Kidney tubule cell (primary cell): ENCODE measurements around the gene GAS7.
A peak's percentile ranks its signal among the peaks of the same experiment; 100 is the strongest.

Experiments used
- DNase-seq: peaks from one replicate; pipeline ENCODE4 v3.0.0-alpha.2; 2018; ENCODE audit warnings: low spot score

The GAS7 gene

DNA sequence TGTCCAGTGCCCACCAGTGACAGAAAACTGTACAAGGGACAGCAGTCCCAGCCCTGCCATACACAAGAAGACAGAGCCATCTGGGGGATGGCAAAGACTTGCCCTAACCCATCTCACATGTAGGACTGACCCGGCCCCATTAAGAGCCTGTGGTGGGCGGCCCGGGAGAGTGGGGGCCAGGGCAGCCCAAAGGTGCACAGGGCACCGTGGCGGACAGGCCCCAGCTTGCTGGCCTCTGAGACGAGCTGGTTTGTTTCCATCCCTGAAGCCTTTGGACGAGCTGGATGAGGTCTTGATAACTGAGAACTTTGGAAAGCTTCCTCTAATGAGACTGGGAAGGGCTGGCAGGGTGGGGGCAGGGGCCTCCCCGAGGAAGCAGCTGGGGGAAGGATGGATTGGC, 282.3 kb downstream of the GAS7 start:
- DNase-seq = no peak

DNA sequence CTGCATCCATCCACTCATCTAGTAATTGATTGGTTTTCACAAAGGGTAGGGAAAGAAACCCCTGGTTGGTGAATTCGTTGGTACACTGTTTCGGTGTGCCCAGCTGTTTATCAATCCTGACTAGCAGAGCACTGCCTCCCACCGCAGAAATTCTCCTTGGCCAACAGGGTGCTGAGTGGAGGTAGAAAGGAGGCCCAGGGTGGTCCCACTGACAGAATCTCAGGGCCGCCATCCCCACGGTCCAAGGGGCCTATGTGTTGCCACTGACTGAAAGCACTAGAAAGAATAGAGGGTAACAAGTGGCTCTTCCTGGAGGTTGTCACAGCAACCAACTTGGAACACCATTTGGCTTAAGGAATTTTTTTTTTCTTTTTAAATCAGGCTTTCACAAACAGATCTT, 284.9 kb downstream of the GAS7 start:
- no peak for DNase-seq

DNA sequence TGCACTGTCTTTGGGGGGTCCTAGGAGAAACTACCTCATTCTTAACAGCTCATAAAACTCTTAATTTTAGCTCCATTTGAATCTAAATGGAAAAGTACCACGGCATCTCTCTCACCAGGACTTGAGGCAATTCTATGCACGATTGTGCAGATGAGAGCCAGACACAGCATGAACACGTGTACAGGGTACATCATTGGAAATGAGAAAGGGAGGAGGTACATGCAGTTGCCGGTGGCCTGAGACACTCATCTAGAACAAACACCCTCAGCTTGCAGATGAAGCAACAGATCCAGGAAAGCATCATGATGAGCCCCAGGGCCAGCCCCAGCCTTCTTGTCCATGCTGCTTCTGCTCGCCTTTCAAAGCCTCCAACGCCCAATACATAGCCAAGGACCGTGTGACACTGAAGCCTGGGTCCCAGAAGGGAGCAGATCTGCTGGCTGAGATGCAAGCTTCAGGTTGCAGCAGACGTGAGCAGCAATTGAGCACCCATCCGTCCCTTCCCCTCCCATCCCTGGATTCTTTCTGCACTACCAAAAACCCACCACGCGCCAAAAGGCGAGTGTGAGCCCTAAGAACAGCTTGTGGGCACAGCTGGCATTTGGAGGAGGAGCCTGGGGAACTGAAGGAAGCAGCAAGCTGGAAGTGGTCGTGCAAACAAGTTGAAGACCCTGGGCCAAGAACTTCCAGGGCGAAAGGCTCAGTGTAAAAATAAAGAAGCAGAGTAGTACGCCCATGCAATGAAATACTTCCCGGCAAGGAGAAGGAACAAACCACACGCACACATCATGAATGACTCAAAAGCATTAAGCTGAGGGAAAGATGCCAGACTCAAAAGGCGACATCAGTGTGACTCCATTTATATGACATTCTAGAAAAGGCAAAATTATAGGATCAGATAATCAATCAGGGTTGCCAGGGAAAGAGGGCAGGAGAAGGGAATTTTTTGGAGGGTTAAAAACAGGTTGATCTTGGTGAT, 286.0 kb downstream of the GAS7 start:
- DNase-seq = no peak

DNA sequence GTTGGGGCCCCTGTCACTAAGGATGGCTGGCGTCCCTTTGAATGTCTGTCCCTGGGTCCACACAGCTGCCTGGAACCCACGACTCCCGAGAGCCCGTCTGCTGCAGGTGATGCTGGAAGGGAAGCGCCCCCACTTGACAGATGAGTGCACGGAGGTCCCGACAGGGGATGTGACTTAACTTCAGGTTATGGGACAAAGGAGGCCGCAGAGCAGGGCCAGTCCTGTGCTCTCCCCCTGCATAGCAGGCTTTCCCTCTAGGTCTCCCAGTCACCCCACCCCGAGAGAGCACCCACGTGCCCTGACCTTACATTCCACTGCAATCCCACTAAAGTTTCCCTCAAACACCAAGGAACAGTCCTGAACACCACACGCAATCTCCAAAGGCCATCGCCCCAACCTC, 287.3 kb downstream of the GAS7 start:
- no peak for DNase-seq

DNA sequence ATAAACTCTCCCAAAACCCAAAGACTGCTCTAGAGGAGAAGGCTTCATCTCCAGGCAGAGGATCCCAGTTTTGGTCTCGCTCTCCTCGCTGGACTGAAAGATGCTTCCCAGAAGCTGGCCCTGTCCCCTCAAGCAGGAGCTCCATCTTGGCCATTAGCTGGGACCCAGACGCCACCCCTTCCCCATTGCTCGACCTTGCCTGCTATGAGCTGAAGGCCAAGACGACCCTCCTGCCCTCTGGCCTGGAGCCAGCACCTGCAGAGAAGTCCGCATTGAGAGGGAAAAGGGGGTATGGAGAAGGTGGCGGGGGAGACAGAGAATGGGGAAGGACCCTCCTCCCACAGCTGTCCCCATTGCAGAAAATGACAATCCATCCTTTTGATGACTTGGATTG, 289.8 kb downstream of the GAS7 start:
- DNase-seq = no peak

DNA sequence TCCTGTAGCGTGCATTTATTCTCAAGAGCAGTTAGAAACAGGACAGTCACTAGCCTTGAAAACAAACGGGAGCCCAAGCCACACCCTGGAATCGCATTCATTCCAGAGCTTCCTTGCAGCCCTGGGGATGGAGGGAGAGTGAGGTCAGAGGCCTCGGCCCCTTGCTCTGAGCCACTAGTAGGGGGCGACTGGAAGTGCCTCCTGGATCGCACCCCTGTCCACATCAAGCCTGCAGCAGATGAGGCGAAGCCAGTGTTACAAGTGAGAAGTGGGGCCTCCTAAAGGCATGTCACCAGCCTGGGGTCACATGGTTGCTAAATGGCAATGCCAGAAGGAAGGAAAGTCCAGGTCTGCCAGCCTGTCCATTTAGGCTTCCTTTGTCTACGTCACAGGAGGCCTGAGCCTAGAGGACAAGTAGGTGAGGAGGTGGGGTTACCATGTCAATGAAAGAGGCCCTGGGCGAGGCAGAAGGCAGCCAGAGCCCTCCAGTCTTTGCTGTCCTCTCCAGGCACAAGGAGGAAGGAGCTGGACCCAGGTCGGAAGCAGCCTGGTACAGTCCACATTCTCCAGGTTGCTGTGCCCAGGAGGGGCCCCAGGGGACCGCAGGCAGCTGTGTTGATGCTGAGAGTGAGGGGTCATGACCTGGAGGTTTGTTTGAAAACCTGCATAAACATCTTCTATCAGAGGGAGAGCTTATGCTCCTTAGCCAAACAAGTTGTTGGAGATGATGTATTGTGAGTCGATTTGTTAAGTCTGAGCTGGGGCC, 290.3 kb downstream of the GAS7 start:
- no peak for DNase-seq

DNA sequence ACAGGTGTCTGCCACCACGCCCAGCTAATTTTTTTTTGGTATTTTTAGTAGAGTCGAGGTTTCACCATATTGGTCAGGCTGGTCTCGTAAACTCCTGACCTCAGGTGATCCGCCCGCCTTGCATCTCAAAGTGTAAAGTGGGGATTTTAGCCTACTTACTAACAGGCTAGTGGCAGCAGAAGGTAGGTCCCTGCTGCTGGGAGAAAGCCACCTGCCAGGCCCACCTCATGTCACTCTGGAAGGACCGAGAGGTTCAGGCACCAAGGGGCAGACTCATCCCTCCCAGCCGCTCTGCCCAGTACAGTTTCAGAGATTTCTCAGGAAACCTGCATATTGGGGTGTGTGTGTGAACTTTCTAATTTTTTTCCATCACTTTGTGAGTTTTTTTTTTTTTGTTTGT, 291.3 kb downstream of the GAS7 start:
- no peak for DNase-seq

DNA sequence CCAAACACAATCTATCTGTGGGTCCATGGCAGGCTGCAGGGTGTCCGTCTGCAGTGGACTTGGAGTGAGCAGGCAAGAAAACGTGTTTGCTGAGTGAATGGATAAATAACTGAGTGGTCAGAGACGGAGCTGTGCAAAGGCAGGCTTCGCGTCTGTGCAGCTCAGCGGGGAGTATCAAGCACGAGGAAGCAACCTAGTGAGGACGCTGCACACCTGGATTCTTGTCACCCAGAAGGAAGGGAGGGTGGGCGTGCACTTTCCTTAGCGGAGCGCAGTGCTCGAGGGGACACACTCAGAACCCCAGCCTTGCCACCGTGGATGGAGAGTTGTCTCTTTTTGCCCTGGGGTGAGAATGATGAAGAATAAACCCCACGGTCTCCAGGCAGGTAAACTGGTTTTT, 291.8 kb downstream of the GAS7 start:
- no peak for DNase-seq

DNA sequence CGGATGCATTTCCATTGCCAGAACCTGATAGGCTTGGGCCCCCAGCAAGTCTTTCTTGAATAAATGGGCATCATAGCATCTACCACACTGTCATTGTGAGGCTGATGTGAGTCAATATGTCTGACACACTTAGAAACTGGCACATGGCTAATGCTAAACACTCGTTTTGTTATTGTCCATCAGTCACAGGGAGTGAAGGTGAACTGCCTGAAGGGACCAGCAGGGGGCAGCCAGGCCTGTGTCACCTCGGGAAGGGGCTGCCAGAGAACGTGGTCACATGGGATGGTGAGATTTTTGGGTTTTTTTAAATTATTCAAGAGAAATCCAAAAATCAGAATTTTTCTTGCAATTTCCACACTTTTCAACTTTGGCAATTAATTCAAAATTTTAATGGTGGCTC, 292.5 kb downstream of the GAS7 start:
- DNase-seq = peak; percentile 30

DNA sequence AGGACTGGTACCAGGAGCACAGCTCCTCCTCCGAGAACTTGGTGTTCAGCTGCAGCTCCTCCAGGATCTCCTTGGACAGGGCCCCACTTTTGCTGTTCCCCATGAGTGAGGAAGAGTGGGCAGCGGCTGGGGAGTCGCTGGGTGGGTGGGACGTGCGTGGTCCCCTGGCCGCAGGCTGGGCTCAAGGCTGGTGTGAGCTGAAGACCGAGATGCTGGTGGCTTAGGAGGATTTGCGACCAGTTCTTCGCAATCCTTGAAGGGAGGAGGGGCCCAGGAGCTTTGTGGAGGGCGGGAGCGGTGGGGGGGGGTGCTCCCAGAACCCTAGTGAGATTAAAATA, 293.4 kb downstream of the GAS7 start, which contains the start of gene RCVRN:
RCVRN (minus strand) TSS at position 194 of the 338 bp plus-strand sequence; CDS start at position 103, 91 bp downstream.
- no peak for DNase-seq

DNA sequence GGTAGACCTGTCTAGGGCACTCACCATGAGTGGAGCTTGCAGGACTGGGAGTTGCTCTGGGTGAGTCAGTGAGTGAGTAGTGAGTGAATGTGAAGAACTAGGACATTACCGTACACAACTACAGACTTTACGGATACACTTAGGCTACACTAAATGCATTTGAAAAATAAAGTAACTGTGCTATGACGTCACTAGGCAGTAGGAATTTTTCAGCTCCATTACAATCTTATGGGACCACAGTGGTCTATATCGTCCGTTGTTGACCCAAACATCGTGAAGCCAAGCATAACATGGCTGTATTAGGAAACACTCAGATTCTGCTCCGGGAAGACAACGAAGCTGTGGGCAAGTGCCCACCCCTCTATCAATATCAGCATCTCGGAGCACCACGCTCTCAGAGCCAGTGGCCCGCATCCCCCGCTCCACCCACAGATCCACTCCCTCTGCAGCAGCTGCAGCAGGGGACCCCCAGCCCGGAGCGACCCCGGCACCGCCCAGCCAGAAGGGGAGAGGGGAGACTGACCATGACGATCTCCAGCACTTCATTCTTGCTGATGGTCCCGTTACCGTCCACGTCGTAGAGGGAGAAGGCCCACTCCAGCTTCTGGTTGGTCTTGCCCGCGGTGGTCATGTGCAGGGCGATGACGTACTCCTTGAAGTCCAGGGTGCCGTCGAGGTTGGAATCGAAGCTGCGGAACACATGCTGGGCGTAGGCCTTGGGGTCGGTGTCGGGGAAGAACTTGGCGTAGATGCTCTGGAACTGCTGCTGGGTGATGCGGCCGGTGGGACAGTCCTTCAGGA, 293.9 kb downstream of the GAS7 start:
- no peak for DNase-seq

DNA sequence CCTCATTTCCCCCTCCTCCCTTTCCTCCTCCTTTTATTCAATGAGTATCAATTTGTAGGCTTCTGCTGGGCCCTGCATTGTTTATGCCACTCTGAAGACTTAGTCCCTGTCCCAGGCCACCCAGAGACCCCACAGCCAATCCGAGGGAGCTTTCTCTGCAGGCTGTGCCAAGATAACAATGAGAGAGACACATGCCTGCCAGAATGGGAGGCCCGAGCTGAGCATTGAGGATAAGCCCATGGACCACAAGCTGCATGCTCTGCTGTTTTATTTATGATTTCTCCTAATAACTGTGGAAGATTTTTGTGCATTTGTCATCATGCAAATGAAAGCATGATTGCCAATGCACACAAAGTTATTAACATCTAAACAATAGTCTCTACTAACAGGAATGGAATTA, 296.3 kb downstream of the GAS7 start:
- DNase-seq = no peak

DNA sequence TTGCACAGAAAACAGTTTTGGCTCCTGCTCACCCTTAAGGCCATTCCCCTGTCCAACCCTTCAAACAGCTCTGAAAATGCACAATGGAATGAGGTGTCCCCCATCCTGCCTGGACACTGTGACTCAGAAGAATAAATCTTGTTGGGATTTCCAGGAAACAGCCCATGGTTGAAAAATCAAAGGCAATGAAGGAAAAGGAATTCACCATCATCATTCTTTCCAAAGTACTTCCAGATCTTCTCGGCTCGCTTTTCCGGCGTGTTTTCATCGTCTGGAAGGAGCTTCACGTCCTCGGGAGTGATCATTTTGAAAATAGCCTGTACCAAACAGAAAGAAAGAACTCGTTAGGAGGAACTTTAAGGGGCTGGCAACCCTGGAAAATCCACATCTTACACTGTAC, 297.6 kb downstream of the GAS7 start:
- peak; percentile 81 for DNase-seq

DNA sequence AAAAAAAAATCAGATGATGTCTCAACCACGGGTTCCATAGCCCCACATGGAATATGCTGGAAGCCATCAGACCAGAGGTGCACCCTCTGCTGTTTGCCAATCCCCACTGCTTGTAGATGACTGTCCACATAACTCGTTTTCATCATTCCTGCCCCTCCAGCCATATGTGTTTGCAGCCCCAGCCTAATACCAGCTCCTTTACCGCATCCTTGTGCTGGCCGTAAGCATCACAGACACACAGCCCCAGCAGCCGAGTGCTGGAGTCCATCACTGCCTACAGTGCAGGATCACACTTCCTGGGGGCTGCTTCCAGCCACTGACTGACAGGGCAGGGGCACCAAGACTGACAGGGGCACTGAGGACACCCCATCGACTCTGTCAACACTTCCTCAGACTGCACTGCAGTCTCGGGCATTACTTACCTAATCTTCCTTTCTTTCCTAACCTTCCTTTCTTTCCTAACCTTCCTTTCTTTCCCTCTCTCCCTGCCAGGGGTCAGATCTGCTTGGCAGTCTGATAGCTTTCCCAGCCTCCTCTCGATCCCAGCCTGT, 298.3 kb downstream of the GAS7 start:
- DNase-seq = no peak

DNA sequence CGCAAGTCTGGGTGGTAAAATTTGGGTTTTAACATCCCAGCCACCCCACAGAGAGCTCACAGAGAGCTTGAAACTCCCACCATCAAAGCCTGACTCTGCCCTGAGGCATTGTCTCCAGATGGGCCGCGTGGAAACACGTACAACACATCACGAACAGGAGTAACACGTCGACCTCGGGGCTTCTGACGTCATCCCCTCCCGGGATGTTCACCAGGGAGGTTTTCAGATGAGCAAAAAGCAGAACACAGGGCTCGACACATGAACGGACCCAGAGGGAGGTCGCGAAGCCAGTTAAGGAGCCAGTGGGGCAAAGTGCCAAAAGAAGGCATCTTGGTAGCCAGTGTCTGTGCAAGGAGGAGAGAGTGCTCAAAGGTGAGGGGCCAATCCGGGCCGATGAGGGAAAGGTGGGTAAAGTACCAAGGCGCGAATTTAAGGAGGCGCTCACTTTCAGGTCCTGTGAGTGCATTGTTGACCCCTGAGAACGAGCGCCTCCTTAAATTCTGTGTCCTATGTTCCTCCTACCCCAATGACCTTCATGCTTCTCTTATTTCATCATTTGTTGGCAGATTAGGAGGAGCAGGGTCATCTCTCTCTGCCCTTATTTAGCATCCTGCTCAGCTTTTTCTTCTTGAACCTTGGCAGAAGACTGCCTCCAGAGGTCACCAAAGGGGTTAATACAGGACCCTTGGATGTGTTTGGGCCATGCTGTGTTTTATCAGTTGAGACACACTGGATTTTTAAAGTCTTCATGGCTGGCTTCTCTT, 298.9 kb downstream of the GAS7 start:
- DNase-seq = no peak

DNA sequence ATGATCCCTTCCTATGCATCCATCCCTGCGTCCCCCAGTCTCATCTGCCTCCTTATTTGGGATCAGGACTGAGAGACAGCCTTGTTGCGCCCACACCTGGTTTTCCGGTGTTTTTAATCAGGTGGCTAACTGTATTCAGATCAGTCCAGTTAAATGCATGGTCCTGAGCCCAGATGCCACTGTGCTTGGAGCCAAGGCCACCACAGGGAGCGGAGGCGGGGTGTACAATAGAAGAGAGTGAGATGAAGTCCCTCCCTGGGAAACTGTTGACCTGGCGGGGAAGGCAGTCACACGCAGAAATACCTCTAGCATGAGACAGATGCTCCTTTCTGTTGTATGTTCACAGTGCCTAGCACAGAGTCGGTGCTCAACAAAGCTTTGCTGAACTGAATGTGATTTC, 299.6 kb downstream of the GAS7 start:
- DNase-seq = no peak

DNA sequence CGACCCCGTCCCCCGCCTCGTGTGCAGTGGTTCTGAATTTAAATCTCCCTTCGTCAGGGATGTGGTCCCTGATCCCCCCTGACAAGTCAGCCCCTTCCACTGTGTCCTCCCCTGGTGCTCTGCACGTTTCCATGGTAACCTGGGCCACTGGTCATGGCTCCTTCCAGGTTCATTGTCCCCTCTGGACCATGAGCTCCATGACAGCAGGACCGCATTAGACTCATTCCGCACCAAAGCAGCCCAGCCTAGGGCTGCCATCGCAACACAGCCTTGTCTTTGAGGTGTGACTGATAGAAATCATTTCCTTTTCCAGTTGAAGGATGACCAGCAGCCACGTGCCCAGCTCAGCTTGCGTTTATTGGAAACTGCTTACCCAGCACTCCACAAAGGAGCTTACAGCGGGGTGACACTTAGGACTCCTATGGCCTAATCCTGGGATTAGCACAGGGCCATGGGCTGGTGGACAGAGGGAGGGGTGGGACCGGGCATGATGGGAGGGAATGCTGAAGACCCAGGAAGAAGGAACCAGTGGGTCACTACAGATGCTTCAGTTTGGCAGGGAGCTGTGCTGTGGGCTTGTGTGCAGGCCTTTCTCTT, 300.9 kb downstream of the GAS7 start:
- no peak for DNase-seq

DNA sequence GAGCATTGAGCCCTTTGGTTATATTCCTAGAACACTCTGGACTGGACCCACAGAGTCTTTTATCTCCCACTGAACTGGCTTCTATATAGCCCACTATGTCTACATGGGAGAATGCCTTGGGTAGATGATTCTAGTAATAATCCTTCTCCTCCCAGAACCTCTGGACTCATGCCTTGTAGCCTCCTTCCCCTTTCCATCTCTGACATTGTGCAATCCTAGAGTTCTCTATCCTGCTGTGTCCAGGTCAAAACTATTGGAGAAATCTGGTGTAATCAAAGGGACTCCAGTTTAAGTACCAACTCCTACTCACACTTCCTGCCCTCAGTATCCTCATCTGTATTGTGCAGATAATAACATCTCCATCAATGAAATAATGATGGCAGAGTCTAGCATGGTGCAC, 302.5 kb downstream of the GAS7 start:
- no peak for DNase-seq

DNA sequence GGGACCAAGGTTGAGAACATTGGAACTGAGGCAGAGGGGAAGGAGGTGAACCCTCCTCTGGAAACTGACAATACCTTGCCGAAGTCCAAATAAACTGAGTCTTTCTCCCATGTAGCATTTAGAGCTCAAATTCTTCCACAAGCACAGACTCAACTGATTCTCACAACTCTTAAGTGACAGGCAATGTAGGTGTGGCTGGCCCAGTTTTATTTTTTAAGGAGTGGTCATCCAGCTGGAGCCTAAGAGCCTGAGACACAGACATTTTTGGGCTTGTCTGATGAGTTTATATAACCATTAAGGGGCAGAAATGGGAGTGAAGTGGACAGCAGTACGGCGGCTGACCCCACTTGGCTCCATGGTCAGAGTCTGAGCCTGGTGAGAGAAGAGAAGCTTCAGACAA, 304.2 kb downstream of the GAS7 start:
- no peak for DNase-seq

DNA sequence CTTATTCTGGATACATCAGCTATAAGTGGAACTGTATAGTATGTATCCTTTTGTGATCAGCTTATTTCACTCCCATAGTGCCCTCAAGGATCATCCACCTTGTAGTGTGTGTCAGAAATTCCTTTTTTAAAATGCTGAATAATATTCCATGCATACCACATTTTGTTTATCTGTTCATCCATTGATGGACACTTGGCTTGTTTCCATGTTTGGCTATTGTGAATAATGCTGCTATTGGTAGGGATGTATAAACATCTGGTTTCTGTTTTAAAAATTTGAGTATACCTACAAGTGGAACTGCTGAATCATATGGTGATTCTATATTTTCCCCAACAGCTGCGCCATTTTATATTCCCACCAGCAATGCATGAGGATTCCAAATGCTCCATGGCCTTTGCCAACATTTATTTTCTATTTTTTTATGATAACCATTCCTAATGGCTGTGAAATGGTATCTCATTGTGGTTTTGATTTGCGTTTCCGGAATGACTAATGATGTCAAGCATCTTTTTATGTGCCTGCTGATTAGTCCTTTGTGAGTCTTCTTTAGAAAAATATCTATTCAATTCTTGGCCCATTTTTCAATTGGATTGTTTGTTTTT, 304.9 kb downstream of the GAS7 start:
- no peak for DNase-seq

DNA sequence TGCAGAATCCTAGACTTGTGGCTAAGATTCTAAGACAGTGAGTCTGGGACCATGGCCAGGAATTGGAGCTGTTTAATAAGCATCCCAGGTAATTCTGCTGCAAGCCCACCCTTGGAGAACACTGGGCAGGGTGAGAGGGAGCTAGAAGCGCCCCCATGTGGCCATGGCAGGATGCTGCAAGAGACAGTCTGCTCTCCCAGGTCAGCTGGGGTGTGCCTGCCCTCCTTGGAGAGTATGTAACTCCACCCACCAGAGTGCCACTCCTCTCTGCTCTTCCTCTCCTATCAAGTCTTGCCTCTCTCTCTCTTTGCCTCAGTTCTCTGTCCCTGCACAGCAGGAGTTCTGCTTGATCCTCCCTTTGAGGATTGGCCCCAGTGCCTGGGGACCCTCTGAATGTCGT, 308.3 kb downstream of the GAS7 start:
- DNase-seq = peak; percentile 37
